Measurements from ENCODE around the gene RPTOR.

RPTOR gene

DNA sequence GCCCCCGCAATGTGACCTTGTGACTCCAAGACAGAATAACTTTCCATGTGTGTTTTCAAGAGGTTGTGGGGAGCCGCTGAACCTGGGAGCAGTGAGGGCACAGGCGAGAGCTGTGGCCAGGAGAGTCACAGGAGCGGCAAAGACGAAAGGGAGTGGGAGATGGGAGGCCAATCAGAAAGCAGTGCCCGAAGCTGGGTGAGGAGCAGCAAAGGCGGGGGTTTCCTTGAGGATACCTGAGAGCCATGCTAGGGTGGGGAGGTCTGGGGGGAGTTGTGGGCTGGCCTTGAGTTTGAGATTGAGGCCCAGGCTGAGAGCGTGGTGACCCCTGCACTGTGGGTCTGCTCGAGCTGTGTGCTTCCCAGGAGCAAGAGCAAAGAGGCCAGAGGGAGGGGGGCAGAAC lies 45.1 kb upstream of the RPTOR start:
- no peak for DNase-seq (ENCODE audit: low read depth in 1 of 2, low spot score in 1 of 2)
- H3K27ac ChIP-seq (replicated peaks) = no peak overlapping the region
- H3K27me3 ChIP-seq (ENCODE audit: insufficient read depth, poor library complexity, severe bottlenecking) = peaks cover 2% of the 10 kb centered on the region
- H3K4me3 ChIP-seq (replicated peaks; ENCODE audit: insufficient read depth, low read length) = no peak overlapping the region
- TF ChIP-seq, protein P1, sequence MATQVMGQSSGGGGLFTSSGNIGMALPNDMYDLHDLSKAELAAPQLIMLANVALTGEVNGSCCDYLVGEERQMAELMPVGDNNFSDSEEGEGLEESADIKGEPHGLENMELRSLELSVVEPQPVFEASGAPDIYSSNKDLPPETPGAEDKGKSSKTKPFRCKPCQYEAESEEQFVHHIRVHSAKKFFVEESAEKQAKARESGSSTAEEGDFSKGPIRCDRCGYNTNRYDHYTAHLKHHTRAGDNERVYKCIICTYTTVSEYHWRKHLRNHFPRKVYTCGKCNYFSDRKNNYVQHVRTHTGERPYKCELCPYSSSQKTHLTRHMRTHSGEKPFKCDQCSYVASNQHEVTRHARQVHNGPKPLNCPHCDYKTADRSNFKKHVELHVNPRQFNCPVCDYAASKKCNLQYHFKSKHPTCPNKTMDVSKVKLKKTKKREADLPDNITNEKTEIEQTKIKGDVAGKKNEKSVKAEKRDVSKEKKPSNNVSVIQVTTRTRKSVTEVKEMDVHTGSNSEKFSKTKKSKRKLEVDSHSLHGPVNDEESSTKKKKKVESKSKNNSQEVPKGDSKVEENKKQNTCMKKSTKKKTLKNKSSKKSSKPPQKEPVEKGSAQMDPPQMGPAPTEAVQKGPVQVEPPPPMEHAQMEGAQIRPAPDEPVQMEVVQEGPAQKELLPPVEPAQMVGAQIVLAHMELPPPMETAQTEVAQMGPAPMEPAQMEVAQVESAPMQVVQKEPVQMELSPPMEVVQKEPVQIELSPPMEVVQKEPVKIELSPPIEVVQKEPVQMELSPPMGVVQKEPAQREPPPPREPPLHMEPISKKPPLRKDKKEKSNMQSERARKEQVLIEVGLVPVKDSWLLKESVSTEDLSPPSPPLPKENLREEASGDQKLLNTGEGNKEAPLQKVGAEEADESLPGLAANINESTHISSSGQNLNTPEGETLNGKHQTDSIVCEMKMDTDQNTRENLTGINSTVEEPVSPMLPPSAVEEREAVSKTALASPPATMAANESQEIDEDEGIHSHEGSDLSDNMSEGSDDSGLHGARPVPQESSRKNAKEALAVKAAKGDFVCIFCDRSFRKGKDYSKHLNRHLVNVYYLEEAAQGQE (IDR thresholded peaks at IDR 0.05; ENCODE audit: insufficient replicate concordance, low read depth) = no peak
- TF ChIP-seq, protein P2, sequence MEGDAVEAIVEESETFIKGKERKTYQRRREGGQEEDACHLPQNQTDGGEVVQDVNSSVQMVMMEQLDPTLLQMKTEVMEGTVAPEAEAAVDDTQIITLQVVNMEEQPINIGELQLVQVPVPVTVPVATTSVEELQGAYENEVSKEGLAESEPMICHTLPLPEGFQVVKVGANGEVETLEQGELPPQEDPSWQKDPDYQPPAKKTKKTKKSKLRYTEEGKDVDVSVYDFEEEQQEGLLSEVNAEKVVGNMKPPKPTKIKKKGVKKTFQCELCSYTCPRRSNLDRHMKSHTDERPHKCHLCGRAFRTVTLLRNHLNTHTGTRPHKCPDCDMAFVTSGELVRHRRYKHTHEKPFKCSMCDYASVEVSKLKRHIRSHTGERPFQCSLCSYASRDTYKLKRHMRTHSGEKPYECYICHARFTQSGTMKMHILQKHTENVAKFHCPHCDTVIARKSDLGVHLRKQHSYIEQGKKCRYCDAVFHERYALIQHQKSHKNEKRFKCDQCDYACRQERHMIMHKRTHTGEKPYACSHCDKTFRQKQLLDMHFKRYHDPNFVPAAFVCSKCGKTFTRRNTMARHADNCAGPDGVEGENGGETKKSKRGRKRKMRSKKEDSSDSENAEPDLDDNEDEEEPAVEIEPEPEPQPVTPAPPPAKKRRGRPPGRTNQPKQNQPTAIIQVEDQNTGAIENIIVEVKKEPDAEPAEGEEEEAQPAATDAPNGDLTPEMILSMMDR (IDR thresholded peaks at IDR 0.05; ENCODE audit: insufficient read depth, low read length) = no peak
- TF ChIP-seq GABPA (IDR thresholded peaks at IDR 0.05; ENCODE audit: low read depth) = no peak
- no peak for TF ChIP-seq POLR2AphosphoS5 (IDR thresholded peaks at IDR 0.05; ENCODE audit: low read depth)
- no peak for TF ChIP-seq SPI1 (IDR thresholded peaks at IDR 0.05; ENCODE audit: borderline replicate concordance, low read depth)

DNA sequence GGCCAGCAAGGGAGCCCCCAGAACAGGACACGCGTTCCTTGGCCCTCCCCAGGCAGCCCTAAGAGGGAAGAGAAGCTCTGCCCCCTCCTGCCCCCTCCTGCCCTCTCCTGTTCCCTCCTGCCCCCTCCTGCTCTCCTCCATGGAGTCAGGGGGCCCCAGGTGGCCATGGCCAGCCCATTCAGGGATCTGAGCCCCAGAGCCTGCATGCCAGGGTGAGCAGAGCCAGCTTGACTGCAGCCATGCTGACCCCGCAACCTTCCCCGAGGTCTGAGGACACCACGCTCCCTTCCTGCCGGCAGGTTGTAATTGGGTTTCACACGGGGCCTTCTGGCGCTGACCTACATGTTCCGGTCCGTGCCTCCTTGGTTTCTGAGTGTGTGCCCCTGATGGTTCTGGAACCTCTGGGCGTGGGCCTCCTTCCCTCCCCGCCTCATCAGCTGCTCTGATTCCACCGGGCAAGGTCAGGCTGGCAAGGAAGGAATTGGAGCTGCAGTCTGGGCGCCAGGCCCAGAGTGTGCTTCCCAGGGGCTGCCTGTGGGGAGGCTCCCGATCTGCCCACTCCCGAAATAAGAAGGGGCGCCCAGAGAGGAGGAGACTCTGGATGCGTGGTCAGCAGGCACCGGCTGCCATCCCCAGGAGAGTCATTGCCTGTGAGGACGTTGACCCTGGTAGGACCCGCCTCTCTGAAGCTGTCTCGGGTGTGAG lies 44.5 kb upstream of the RPTOR start:
- DNase-seq (ENCODE audit: low read depth in 1 of 2, low spot score in 1 of 2) = no peak
- Histone ChIP-seq H3K27ac (replicated peaks) (no peak overlapping the region), H3K27me3 (ENCODE audit: insufficient read depth, poor library complexity, severe bottlenecking) (peaks cover 2% of the 10 kb centered on the region), H3K4me3 (replicated peaks; ENCODE audit: insufficient read depth, low read length) (no peak overlapping the region)
- TF ChIP-seq POLR2AphosphoS5 (IDR thresholded peaks at IDR 0.05; ENCODE audit: low read depth) (no peak), SPI1 (IDR thresholded peaks at IDR 0.05; ENCODE audit: borderline replicate concordance, low read depth) (no peak), GABPA (IDR thresholded peaks at IDR 0.05; ENCODE audit: low read depth) (no peak)
- TF ChIP-seq, protein P1 (IDR thresholded peaks at IDR 0.05; ENCODE audit: insufficient replicate concordance, low read depth) = no peak
- TF ChIP-seq, protein P2 (IDR thresholded peaks at IDR 0.05; ENCODE audit: insufficient read depth, low read length) = no peak

DNA sequence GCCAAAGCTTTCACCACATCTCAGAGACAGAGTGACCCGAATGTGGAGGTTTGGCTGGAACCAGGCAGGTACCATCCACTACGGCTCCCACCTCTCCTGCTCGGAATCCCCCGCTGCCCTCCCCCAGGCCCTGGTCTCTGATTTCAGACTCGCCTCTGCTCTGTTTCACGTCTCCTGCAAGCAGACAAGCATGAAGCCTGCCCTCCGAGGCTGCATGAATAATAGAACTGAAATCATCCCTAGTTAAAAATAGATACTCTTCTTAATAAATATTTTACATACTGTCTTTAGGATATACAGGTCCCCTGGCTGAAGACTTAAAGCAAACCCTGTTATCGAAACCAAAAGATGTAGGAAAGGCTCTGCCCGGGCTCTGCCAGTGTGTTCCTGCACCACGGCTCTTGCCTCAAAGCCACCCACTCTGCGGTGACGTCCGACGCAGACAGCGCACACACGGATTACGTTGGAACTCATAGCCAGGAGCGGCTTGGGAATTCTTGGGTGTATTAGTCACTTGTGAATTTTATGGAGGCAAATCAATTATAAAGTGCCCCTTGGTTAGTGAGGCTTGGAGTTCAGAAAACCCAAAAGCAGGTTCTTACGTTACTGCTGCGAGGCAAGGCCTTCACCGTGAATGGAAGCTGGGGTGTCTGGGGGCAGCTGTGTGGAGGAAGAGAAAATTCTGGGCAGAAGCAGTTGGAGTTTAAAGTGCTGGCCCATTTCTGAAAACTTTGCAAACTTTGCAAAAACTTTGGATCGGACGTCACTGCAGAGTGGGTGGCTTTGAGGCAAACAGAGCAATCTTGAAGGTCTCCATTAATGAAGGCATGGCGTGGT lies 42.7 kb upstream of the RPTOR start:
- Histone ChIP-seq H3K4me3 (replicated peaks; ENCODE audit: insufficient read depth, low read length) (no peak overlapping the region), H3K27ac (replicated peaks) (no peak overlapping the region), H3K27me3 (ENCODE audit: insufficient read depth, poor library complexity, severe bottlenecking) (peaks cover 4% of the 10 kb centered on the region)
- no peak for TF ChIP-seq SPI1 (IDR thresholded peaks at IDR 0.05; ENCODE audit: borderline replicate concordance, low read depth)
- TF ChIP-seq GABPA (IDR thresholded peaks at IDR 0.05; ENCODE audit: low read depth) = no peak
- TF ChIP-seq, protein P2 (IDR thresholded peaks at IDR 0.05; ENCODE audit: insufficient read depth, low read length) = no peak
- TF ChIP-seq, protein P1 (IDR thresholded peaks at IDR 0.05; ENCODE audit: insufficient replicate concordance, low read depth) = no peak
- TF ChIP-seq POLR2AphosphoS5 (IDR thresholded peaks at IDR 0.05; ENCODE audit: low read depth) = no peak
- DNase-seq (ENCODE audit: low read depth in 1 of 2, low spot score in 1 of 2) = no peak
